Inflammatory macrophage (primary cell): Measurements from ENCODE around the gene TMPRSS3.
"Not testable (repeated sequence)": the region's sequence is repeated elsewhere in the genome, so short reads cannot be mapped to it uniquely, and the experiment has no call there.

ENCODE experiments used
- DNase-seq, 2 donors: peaks; one replicate each; pipeline ENCODE4 v3.0.0-alpha.2; 2020 to 2022

TMPRSS3 gene

DNA sequence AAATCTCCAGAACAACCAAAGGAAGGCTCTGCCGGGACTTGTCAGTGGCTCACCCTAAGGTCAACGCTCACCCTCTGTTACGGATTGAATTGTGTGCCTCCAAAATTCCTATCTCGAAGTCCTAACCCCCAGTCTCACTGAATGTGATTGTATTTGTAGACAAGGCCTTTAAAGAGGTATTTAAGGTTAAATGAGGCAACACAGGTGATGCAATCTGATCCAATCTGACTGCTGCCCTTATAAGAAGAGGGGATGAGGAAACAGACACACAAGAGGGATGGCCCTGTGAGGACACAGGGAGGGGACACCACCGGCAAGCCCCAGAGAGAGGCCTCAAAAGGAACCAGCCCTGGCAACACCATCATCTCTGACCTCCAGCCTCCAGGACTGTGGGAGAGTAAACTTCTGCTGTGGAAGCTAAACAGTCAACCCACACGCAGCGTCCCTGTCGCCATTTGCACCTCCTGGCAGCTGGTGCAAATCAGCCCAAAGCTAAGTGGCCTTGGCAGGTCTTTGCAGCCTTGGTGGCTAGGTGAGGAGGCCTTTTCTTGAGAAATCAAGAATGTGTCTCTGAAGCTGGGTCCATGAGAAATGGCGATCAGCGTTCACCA is 32.1 kb upstream of the TMPRSS3 start:
- peak in 1 of 2 donors; percentile 16 for DNase-seq

DNA sequence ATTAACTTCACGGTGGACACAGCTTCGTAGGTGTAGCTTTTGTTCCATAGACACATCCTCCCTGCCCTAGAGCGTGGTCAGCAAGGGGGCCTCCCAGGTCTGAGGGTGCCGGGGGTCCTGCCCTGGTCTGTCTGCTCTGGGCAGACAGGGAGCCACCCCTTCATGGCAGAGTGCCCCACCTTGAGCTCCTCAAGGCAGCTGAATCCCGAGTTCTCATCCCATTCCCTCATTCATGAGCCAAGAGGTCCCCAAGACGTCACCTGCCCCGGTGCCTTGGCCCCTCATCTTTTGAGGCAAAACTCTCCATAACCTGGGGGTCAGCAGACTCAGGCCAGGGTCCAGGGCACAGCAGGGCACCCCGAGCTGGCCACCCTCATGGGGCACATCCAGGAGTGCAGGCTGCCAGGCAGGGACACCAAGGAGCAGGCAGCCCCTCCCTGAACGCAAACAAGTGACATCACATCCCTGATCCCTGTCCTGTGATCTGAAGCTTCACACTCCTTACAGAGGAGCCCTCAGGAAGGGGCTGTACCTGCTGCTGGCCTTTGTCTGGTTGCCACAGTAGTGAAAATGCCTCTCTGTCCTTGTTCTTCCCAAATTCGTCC is 31.1 kb upstream of the TMPRSS3 start:
- no peak for DNase-seq

DNA sequence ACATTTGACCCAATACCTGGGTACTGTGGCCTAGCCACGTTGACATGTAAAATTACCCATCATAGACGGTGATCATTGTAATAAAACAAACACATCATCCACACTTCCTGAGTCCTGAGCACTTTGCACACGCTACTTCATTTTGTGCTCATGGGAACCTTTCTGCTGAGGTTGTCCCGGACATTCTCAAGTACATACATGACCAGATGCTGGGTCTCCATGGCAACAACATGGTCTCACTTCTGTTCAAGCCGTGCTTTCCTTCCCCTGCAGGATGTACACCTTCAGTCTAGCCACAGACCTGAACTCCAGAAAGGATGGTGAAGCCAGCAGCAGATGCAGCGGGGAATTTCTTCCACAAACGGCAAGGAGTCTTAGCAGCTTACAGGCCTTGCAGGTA is 30.6 kb upstream of the TMPRSS3 start:
- no peak for DNase-seq

DNA sequence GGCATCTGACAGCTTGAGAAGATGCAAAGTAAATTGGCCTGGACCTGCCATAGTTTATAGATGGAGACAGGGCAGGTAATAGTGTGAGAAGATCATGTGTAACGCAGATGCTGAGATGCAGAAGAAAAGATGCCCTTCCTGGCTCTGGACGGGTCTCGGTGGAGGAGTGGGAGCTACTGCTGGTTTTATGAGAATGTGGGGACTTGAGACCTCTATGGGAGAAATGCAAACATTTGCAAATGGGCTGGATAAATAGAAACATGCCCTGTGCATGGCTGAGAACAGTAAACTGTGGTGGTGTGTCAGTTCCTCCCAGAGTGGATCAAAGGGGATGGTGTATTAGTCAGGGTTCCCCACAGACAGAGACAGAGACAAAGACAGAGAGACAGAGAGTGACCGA is 29.7 kb upstream of the TMPRSS3 start:
- no peak for DNase-seq

DNA sequence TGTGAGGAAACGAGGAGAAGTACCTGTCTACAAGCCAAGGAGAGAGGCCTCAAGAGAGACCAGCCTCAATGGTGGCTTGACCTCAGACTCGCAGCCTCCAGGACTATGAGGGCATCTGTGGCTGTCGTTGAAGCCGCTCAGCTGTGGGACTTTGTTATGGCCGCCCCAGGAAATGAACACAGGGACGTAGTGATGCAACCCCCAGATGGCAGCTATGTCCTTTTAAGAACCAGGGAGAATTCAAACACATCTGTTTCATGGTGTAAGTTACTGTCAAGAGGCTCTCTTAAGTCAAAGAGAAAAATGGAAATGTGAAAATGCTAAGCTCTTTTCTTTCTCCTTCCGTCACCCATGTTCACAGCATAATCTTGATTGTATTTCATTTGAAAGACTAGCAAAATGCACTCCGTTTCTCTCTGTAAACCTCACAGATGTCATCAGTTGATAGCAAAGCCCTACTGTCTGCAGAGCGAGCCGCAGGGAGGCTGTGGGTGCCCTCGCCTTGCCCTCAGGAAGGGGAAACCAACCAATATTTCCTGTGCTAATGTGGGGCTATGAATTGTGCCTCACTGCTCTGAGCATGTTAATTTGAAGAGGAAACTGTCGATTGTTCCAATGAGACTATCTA is 29.2 kb upstream of the TMPRSS3 start:
- peak; percentile 14 for DNase-seq

DNA sequence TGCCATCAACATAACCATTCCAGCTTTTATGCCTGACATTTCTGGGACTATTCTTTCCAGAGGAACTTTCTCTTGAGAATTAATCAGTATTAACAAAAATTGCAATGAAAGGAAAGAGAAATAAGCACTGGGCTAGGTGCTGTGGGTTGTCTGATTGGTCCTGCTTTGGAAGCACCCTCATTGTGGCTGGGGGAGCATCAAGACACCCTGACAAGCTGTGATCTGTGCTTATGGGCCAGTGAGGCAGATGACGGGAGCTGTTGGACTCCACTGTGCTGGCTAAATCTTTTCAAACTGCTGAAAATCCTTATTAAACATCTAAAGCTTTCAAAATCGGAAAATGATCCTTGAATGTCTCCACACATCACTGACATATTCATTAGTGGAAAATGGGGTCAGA is 27.8 kb upstream of the TMPRSS3 start:
- no peak for DNase-seq

DNA sequence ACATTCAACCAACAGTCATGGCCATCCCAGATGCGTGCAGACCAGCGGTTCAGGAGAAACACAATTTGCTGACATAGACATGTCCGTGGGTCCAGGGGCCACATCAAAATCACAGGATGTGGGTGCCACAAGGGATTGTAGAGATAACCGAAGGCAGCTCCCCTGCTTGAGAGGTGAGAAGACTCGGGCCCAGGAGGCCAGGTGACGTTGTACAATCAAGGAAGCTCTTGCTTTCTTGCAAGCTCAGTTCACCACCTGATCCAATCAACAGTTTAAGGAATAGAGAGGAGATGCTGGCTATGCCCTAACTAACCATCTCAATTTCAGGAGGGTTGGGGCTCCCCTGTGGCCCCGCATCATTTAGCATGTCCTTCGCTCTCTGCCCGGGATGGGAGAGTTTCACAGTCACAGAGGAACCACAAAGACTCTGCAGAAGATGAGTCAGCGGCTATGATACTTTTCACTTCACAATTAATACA is 27.4 kb upstream of the TMPRSS3 start:
- no peak for DNase-seq

DNA sequence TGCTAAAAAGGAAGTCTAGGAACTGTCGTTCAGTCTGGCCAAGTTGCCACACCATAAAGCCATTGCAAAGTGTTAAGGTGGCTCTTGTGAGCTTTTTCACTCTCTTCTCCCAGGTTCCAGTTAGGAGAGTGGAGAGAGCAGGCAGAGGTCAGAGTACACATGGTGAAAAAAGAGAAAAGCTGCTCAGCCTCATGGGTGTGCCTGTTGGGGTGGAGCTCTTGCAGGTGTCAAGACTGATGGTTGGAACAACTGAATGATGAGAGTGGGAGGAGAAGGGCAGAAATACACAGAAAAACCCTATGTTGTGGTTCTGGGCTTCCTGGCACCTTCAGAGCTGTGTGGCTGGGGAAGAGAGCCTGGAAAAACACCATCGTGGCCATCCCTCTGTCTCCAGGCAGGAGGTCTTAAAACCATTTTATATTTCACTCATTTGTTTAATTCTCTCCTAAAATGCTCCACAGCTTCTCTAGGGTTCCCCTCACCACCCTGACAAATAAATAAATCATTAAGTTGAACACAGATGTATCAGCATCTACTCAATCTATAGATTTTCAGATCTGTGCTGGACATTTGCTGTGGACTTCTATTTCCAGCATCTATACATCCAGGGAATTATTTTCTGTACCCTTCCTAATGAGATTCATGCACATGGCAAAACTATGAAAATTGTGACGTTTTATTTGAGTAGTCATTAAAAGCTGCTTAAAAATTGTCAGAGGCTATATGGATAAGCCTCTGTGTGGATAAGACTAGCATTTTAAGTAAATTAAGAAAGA is 25.4 kb upstream of the TMPRSS3 start:
- DNase-seq = no peak

DNA sequence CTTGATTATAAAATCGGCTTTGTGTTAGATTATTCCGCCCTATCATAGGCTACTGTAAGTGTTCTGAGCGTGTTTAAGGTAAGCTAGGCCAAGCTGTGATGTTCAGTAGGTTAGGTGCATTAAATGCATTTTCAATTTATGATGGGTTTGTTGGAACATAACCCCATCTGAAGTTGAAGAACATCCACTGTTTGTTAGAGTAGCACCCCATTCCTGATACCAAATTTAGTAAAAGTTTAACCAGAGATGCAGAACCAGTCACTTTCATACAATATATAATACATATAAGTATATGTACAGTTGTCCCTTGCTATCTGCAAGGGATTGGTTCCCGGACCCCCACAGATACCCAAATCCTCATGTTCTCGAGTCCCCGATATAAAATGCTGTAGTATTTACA is 24.0 kb upstream of the TMPRSS3 start:
- DNase-seq = no peak

DNA sequence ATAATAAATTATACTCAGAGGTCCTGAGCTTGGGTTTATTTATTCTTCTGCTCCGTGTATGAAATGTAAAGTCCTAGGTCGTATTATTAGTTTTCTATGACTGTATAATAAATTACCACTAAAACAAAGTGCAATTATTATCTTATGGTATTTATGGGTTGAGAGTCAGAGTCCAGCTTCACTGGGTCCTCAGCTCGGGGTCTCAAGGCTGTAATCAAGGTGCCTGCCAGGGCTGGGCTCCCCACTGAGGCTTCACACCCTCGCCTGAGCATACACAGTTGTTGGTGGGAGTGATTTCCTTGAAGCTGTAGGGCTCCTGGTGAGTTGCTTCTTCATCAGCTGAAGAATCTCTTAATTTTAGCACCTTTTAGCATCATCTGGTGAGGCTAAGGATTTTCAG is 23.0 kb upstream of the TMPRSS3 start:
- DNase-seq = no peak

DNA sequence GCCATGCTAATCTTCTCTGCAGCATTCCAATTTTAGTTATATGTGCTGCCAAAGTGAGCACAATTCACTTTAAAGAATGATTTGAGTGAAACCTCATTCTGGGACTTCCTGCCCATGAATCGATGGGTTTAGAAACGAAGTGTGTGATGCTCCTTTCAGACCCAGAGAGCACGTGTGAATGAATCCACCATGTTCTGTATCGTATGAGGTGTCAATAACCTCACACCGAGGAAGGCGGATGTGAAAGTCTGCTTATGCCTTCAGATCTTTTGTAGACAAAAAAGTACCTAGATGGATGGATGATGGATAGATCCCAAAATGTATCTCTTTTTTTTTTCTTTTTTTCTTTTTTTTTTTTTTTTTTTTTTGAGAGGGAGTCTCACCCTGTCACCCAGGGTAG is 21.7 kb upstream of the TMPRSS3 start:
- no peak for DNase-seq

DNA sequence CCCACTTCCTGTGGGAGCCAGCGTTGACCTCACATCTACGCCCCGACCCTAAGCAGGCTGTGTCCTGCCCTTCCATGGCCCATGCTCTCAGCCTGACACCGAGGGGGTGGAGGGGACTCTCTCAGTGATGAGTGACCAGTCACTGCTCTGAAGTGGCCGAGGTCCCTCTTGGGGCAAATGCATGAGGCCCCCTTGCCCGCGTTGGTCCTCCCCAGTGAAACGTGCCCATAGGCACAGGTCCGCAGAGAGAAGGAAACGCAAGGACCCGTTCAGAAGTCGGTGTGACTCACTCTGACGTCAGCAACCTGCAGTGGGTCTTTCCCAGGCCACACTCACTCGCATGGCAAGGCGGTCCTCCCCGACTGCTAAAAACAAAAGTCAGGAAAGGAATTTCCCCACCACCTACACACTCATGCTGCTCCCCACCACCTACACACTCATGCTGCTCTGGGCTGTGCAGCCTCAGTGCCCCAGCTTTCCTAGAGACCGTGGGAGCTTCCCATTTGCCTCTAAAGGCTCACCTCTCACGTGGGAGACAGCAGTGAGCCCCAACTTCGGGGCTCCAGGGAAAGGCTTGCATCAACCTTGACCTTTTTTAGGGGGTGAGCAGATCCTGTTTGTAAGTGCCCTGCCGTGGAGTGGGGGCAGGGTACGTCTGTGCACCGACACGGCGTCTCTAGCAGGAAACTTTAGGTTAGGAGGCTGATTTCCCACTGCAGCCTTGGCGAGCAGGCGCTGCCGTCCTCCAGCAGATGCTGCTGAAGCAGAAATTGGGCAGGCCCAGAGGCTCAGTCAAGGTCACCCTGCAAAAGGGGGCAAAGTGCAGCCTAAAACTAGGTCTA is 19.3 kb upstream of the TMPRSS3 start:
- DNase-seq = peak; percentile 38 to 83

DNA sequence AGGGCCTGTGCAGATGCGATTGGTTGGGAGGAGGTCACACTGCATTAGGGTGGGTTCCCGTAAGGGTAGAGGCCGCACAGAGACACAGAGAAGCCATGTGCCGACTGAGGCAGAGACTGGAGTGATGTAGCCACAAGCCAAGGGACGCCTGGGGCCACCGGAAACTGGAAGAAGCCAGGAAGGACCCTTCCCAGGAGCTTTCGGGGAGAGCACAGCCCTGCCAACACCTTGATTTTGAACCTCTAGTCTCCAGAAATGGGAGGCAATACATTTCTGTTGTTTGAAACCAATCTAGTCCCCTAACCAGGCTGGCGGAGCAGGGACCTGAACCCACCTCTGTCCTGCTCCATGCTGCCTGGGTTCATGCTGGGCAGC is 18.7 kb upstream of the TMPRSS3 start:
- DNase-seq = no peak

DNA sequence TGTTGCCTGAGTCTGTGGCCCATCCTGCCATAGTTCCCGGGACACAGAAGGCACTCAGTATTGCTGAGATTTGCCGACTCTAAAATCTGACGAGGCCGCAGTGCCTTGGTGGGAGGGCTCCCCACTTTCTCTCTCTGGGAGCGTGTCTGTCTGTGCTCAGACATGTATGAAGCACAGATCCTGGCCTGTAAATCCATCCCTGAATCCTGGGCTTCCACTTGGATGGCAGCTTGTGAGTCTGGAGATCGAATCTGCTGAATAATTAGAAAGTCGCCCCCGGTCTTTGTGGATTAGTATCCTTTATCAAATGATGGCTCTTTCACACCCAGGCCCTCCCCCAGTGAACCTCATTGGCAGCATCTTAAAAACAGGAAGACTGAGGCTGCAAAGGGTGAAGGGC is 18.2 kb upstream of the TMPRSS3 start:
- no peak for DNase-seq

DNA sequence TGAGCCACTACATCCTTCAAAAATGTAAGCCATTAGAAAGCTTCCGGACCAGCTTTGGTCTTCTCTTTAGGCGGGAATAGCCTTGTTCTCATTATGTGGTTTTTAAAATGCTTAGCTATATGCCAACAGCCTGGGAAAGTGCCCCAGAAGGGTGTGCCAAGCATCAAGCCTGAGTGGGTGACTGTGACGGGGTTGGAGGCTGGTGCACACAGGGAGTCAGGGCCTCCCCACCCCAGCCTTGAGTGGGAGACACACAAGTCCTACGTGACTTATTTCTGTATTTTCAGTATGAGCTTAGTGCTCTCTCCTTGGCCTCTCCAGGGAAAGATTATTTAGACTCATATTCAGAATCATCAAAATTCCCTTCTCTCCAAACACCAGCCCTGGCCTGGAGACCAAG is 17.6 kb upstream of the TMPRSS3 start:
- no peak for DNase-seq

DNA sequence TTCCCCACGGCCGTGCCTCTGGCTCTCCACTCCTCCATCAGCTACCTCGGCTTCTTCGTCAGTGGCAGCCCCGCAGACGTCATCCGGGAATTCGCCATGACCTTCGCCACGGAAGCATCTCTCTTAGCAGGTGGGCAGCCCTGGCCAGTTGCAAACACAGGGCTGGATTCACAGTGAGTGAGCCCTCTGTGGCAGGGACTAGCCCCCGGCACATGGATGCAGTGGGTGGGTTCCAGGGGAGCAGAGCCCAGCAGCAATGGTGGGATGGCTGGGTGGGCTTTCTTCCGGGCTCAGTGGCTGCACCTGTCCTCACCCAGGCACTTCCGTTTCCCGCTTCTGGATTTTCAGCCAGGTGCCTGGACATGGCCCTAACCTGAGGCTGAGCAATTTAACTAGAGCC is 17.2 kb upstream of the TMPRSS3 start:
- no peak for DNase-seq

DNA sequence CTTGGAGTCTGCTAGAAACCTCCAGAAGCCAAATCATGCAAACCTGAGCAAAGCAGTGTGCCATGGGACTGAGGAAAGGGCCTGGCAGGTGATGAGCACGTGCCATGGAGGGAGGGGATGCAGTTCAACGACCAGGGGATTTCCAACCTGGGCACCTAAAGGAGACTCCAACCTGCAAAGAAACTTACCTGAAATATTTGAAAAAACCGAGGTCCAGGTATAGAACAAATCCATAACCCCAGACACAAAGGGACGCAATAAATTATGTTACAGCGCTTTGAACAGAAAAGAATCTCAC is 16.7 kb upstream of the TMPRSS3 start:
- DNase-seq = no peak

DNA sequence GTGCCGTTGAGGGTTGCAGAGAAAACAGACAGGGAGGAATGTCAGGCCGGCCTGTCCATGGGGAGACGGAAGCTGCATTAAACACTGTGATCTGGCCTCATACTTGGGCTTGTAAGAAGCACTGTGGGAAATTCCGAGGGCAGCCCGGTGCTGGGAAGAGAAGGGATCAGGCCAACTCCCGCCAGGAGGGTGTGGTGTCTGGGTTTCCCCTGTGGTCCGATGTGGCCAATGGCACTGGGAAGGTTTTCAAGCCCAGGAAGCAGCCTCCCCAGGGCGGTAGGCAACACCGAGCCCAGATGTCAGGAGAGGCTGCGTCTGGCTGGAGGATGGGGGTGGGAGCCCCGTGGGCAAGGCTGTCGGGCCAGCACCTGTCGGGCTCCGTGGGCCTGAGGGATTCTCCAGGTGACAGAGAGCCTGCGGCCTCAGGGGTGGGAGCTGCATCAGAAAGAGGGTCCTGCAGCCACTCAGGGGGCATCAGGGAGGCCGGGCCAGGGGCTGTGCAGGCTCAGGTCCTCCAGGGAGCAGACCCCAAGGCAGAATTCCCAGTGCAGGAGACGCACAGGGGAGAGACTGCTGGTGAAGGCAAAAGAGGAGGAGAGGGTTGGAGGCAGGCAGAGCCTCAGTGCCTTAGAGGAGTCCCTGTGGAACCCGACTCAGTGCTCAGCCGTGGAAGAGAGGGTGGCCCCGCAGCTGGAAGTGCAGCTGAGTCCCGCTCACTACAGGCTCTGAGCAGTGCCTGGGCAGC is 16.2 kb upstream of the TMPRSS3 start:
- DNase-seq = no peak

DNA sequence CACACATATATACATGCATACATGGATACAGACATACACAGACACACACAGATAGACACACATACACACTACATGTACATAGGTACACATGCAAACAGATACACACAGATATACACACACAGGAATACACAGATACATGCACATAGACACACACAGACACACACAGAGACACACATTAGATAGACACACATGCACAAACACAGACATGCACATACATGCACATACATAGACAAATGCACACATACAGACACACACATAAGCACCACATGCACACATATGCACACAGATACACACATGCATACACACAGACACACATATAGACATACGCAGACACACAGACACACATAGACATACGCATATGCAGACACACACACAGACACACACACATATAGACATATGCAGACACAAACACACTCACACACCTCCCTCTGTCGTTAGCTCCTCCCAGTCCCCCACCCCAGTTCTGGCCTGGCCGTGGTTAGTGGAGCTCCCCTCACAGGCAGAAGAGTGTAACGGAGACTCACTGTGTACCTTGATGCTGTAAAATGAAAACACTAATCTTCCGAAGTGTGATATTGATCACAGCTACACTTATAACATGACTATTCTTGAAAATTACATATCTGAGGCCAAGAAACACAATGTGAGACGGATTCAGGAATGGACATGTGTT is 15.5 kb upstream of the TMPRSS3 start:
- no peak for DNase-seq

DNA sequence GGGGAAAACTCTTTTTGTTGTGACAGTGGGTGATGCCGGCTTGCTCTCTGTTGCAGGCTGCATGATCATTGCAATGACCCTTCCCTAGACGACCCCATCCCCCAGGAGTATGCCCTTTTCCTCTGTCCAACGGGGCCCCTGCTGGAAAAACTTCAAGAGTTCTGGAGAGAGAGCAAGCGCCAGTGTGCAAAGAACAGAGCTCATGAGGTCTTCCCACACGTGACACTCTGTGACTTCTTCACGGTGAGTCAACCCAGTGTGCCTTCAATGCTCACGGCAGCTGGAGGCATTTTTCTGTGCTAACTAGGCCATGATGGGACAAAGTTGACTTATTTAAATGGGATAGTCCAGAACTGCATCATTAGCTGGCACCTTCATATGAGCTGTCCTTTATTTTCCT is 13.5 kb upstream of the TMPRSS3 start:
- peak in 1 of 2 donors; percentile 17 for DNase-seq

DNA sequence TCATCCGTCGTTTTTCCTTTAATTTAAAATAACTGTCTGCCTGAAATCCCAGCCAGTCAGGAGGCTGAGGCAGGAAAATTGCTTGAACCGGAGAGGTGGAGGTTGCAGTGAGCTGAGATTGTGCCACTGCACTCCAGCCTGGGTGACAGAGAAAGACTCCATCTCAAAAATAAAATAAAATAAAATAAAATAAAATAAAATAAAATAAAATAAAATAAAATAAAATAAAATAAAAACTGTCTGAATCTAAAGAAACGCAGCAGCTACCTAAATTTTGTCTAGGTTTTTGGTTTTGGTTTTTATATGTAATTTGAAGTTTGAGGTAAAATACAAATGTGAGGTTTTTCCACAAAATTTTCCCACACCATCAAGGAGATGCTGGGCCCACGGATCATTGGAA is 12.9 kb upstream of the TMPRSS3 start:
- not testable (repeated sequence) for DNase-seq

DNA sequence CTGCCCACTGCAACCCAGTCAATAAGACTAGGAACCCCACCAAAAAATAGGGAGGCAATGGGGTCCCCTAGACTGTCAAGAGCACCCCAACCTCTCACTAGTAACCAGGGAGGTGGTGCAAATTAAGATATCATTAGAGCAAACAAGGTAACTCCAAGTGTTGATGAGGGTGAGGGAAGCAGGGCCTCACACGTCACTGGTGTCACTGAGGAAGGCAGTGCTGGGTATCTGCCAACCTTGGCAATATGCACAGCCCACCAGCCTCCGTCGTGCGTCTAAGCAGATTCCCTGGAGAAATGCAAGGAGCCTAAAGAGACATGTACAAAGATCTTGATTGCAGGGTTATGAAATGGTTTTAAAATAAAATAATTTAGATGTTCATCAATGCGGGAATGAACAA is 11.6 kb upstream of the TMPRSS3 start:
- DNase-seq = no peak
